Astrocyte of the cerebellum (primary cell): Measurements from ENCODE around the gene RPS6KA2.

Source experiments
- DNase-seq: peaks from one replicate; pipeline ENCODE4 v3.0.0-alpha.2; 2011; ENCODE audit warnings: low read depth
- H3K4me3 ChIP-seq: 2 replicates; pipeline ENCODE4 v1.5.1; 2011; ENCODE audit warnings: mild to moderate bottlenecking, low read depth, low read length, moderate library complexity
- in situ Hi-C: cut with HindIII; loops from 2 replicates; pipeline ENCODE4 v1.10.0; 2017; ENCODE audit warnings: low sequenced_read_pairs
- TF ChIP-seq, protein P1 (sequence below): IDR thresholded peaks from 2 replicates; pipeline ENCODE4 v1.5.1; 2012; ENCODE audit warnings: low read length, low read depth, moderate library complexity, mild to moderate bottlenecking; ENCODE audit errors: missing control alignments

The RPS6KA2 gene

DNA sequence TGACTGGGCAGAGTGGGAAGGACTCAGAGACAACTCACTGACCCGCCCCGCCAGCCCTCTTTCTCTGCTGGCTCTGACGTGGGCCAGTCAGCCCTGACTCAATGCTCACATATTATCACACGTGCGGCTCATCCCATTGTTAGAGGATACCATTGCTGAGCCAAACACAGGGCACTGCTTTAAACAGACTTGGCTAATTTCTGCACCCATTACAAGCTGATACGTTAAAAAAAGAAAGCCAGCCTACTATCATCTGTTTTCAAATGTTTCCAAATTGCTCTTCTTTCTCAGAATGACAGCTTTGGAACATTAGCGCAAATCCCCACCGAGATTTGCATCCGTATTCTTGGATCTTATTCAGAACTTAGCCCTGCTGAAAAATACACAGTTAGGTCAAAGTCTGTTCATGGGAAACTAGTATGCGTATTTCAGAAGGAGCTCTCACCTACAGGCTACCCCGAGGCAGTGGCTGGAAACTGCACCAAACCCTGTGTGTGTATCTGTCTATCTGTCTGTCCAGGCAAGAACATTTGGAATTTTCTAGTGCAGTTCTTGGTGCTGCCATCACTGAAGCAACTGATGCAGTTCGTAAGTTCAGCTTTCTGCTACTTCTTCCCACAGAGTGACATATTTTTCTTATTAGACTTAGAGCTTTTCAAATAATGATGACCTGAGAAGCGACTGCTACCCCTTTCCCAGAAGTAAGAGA is 73.3 kb downstream of the RPS6KA2 start:
- TF ChIP-seq, protein P1, sequence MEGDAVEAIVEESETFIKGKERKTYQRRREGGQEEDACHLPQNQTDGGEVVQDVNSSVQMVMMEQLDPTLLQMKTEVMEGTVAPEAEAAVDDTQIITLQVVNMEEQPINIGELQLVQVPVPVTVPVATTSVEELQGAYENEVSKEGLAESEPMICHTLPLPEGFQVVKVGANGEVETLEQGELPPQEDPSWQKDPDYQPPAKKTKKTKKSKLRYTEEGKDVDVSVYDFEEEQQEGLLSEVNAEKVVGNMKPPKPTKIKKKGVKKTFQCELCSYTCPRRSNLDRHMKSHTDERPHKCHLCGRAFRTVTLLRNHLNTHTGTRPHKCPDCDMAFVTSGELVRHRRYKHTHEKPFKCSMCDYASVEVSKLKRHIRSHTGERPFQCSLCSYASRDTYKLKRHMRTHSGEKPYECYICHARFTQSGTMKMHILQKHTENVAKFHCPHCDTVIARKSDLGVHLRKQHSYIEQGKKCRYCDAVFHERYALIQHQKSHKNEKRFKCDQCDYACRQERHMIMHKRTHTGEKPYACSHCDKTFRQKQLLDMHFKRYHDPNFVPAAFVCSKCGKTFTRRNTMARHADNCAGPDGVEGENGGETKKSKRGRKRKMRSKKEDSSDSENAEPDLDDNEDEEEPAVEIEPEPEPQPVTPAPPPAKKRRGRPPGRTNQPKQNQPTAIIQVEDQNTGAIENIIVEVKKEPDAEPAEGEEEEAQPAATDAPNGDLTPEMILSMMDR: no peak
- no peak overlapping the region for H3K4me3 ChIP-seq
- no peak for DNase-seq
- in situ Hi-C loops: no loop called here

GRCh38 chr6:166552600-166552999 is 74.5 kb downstream of the RPS6KA2 start:
- in situ Hi-C loops: no loop called here
- no peak for DNase-seq
- TF ChIP-seq, protein P1: no peak
- no peak overlapping the region for H3K4me3 ChIP-seq

DNA sequence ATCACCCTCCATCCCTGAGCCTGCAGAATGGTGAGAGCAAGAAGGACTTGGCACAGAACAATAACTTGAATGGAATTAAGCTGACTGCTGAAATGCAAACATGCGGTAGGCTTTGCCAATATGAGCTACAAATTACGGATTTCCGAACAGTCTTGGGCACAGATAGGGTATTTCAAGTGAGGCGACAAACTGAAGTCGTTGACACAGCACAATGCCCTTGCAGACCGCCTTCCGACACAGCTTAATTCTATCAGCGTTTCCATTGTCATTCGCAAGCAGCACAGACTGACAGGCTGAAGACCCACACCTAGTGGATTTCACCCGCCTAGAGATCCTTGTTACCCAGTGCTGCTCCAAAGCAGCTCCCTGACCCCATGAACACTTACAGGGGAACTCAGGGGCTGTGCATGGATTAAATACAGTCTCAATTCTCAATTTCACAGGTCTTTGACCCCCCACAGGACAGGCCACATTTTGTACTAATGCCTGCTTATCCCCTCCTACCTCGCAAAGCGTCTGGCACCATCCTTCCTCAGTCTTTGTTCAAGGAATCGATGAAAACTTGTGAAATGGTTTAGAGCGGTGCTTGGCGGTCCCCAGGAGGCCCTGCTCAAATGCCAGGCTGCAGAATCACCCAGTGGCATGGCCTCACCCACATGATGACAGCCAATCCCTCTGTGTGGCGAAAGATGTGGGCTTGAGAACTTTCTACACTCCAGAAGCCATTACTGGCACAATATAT is 75.1 kb downstream of the RPS6KA2 start:
- DNase-seq: no peak
- TF ChIP-seq, protein P1: no peak
- H3K4me3 ChIP-seq: no peak overlapping the region
- in situ Hi-C loops: no loop called here

DNA sequence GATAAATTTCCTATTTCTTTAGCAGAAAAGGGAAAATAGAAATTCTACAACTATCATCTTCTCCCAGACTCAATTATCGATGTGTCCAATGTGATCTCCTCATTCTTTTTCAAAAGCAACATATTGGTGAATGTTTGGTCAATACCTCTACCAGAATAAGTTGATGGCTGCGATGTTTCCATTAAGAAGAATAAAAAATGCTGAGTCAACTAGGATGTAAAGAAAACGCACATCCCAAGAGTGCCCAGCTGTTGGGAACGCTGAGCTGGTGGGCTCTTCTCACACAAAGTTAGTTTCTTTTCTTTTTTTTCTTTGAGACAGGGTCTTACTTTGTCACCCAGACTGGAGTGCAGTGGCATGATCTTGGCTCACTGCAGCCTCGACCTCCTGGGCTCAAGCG is 80.4 kb downstream of the RPS6KA2 start:
- in situ Hi-C loops: no loop called here
- TF ChIP-seq, protein P1: no peak
- no peak for DNase-seq
- H3K4me3 ChIP-seq: no peak overlapping the region

- in situ Hi-C loops: no loop called here
- TF ChIP-seq, protein P1: no peak
- H3K4me3 ChIP-seq: no peak overlapping the region
- no peak for DNase-seq
Observed at GRCh38 chr6:166545156-166546034, 81.7 kb downstream of the RPS6KA2 start.

- DNase-seq: no peak
- no peak overlapping the region for H3K4me3 ChIP-seq
- TF ChIP-seq, protein P1: no peak
- in situ Hi-C loops: no loop called here
Observed at GRCh38 chr6:166544296-166544605, 82.8 kb downstream of the RPS6KA2 start.
